ENCODE data around the gene CERKL. TPM values are rescaled to one million over a fixed set of nuclear protein-coding genes. Genes with fewer than 3 reads are reported as not detected.

Gene CERKL
- total and polyA plus RNA-seq, 2 donors from 2014 or later = 7.8 to 8.0 TPM

DNA sequence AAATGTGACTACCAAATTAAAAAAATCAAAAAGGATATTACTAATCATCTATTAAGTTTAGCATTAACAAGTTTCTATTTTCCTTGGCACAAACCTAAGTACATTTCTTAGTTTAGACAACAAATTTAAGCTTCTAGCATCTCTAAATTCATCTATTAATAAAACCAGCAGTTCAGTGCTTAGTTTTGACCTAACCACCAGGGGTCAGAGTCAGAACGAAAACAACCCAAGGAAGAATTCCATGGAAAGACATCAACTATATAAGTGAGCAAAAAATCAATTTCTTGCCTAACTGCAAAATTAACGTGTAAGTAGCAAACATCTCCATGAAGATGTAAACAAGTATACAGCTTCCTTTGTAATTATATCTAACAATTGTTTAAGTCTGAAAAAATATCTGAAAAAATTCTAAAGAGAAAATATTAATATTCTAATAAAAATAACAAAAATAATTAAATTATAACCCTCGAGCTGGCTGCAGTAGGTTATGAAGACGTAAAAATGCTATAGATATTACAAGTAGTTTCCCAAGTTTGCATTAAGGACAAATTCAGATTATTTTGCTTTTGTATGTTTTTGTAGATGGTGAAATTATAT, 83.7 kb downstream of the CERKL start:
- peak; percentile 80 for FAIRE-seq
- peak in 2 of 5 donors; percentile 33 to 58 for DNase-seq
- TF ChIP-seq, protein P1, sequence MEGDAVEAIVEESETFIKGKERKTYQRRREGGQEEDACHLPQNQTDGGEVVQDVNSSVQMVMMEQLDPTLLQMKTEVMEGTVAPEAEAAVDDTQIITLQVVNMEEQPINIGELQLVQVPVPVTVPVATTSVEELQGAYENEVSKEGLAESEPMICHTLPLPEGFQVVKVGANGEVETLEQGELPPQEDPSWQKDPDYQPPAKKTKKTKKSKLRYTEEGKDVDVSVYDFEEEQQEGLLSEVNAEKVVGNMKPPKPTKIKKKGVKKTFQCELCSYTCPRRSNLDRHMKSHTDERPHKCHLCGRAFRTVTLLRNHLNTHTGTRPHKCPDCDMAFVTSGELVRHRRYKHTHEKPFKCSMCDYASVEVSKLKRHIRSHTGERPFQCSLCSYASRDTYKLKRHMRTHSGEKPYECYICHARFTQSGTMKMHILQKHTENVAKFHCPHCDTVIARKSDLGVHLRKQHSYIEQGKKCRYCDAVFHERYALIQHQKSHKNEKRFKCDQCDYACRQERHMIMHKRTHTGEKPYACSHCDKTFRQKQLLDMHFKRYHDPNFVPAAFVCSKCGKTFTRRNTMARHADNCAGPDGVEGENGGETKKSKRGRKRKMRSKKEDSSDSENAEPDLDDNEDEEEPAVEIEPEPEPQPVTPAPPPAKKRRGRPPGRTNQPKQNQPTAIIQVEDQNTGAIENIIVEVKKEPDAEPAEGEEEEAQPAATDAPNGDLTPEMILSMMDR (IDR thresholded peaks at IDR 0.05; ENCODE audit: borderline replicate concordance, extremely low read depth, insufficient read depth) = peak; percentile 42
- intact Hi-C loops (cut with DNase I) = no loop called here
- H3K9ac ChIP-seq (ENCODE audit: low read length in 3 of 3) = no peak overlapping the region
- H3K4me3 ChIP-seq (ENCODE audit: low read length in 3 of 3) = no peak overlapping the region
- H3K27ac ChIP-seq (ENCODE audit: low read depth in 2 of 2, low read length in 2 of 2) = no peak overlapping the region
- no peaks in the 10 kb centered on the region for H3K27me3 ChIP-seq (ENCODE audit: control insufficient read depth, insufficient read depth, low read length)
- peaks cover 0 to 8% (median 6%) of the 10 kb centered on the region in 3 donors for H3K4me1 ChIP-seq (ENCODE audit: control insufficient read depth in 2 of 3, insufficient read depth in 2 of 3, low read depth in 1 of 3, low read length in 3 of 3)
- H3K9me3 ChIP-seq (ENCODE audit: control insufficient read depth in 2 of 3, insufficient read depth in 1 of 3, low read length in 3 of 3) = no peaks in the 10 kb centered on the region
- H3K36me3 ChIP-seq (ENCODE audit: control insufficient read depth in 2 of 3, insufficient read depth in 3 of 3, low read length in 3 of 3) = no peaks in the 10 kb centered on the region

DNA sequence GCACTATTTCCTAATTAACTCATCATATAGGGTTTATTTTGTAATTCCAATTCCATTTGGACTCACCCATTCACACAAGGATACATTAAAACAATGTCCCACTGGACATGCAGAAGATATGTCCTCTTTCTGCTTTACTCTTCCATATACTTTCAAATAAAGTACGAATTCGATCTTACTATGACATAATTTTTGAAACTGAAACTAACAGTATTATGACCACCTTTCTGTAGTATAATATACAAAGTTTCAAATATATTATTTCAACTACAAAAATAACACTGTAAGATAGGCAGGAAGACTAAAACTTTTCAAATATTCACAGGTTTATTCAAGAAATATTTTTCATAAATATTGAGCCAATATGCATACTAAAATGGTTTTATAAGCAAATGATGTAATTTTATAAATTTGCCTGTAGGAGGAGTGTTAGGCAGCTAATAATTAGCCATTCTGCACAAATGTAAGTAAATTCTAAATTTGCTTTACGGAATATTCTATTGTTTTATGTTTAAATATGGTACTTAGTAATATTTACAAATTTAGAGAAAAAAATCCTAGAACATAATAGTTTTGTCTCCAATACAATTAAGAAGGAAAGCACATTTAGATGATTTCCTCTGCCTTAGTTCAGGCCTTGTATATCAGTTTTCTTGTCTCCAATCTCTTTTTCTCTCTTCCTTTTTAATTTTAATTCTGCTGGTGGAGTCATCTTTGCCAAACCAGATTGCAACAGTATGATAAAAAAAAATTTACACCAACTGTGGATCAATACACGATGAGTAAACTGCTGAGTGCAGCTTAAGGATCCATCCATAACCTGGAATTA, 85.9 kb downstream of the CERKL start:
- no peak overlapping the region for H3K27ac ChIP-seq (ENCODE audit: low read depth in 2 of 2, low read length in 2 of 2)
- FAIRE-seq = no peak
- peaks cover 0 to 8% (median 6%) of the 10 kb centered on the region in 3 donors for H3K4me1 ChIP-seq (ENCODE audit: control insufficient read depth in 2 of 3, insufficient read depth in 2 of 3, low read depth in 1 of 3, low read length in 3 of 3)
- no peak for DNase-seq
- TF ChIP-seq, protein P1 (IDR thresholded peaks at IDR 0.05; ENCODE audit: borderline replicate concordance, extremely low read depth, insufficient read depth) = no peak
- intact Hi-C loops (cut with DNase I) = no loop called here
- H3K9me3 ChIP-seq (ENCODE audit: control insufficient read depth in 2 of 3, insufficient read depth in 1 of 3, low read length in 3 of 3) = no peaks in the 10 kb centered on the region
- no peak overlapping the region for H3K4me3 ChIP-seq (ENCODE audit: low read length in 3 of 3)
- H3K27me3 ChIP-seq (ENCODE audit: control insufficient read depth, insufficient read depth, low read length) = no peaks in the 10 kb centered on the region
- no peak overlapping the region for H3K9ac ChIP-seq (ENCODE audit: low read length in 3 of 3)
- H3K36me3 ChIP-seq (ENCODE audit: control insufficient read depth in 2 of 3, insufficient read depth in 3 of 3, low read length in 3 of 3) = no peaks in the 10 kb centered on the region

DNA sequence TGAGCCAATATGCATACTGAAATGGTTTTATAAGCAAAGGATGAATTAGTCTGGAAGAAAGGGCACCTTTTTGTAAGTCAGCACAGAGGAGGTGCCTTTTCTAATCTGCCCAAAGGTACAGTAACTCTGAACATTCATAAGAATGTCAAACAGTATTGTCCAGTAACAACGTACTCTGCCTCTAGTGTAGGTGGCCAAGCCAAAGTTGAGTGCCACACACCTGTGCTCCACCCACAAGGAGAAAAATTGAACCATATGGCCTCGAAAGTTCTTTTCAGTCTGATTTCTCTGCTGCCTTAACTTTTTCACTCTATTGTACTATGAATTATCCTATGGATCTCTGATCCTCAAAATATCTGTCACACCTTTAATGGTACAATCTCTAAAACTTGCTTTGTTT, 86.8 kb downstream of the CERKL start:
- Histone ChIP-seq H3K4me1 (ENCODE audit: control insufficient read depth in 2 of 3, insufficient read depth in 2 of 3, low read depth in 1 of 3, low read length in 3 of 3) (peaks cover 0 to 6% (median 0%) of the 10 kb centered on the region in 3 donors), H3K27ac (ENCODE audit: low read depth in 2 of 2, low read length in 2 of 2) (no peak overlapping the region), H3K36me3 (ENCODE audit: control insufficient read depth in 2 of 3, insufficient read depth in 3 of 3, low read length in 3 of 3) (no peaks in the 10 kb centered on the region), H3K4me3 (ENCODE audit: low read length in 3 of 3) (no peak overlapping the region), H3K9ac (ENCODE audit: low read length in 3 of 3) (no peak overlapping the region), H3K27me3 (ENCODE audit: control insufficient read depth, insufficient read depth, low read length) (no peaks in the 10 kb centered on the region), H3K9me3 (ENCODE audit: control insufficient read depth in 2 of 3, insufficient read depth in 1 of 3, low read length in 3 of 3) (no peaks in the 10 kb centered on the region)
- intact Hi-C loops (cut with DNase I) = no loop called here
- DNase-seq (no peak), FAIRE-seq (no peak)
- TF ChIP-seq, protein P1 (IDR thresholded peaks at IDR 0.05; ENCODE audit: borderline replicate concordance, extremely low read depth, insufficient read depth) = no peak

Data from kidney (tissue), 14 donors.